HCT116 (cell line): Measurements from ENCODE around the gene IRX2. TPM values are rescaled to one million over a fixed set of nuclear protein-coding genes. Genes with fewer than 3 reads are reported as not detected.

ENCODE experiments used
- ATAC-seq: fragments of 200-7000 bp; cut with Tn5 transposase; 2 replicates; pipeline ENCODE4 v1.9.1; 2020; ENCODE audit warnings: mild to moderate bottlenecking, moderate library complexity
- BruUV-seq: library from RNA; stranded (reverse); fragments of 400-500 nt; replicated peaks from 2 replicates; lab custom pipeline; 2021; lab: Mats Ljungman, UMichigan
- CTCF ChIA-PET: fragments of 300-600 bp; sonication (Branson Sonifier 250); formaldehyde crosslinking; loops from one replicate; lab custom pipeline; 2021; ENCODE audit warnings: antibody characterized with exemption; lab: Charles Lee
- POLR2A ChIA-PET: fragments of 300-600, 350-600 bp; sonication (Branson Sonifier 250); formaldehyde crosslinking; loops from one replicate; lab custom pipeline; 2021; ENCODE audit warnings: antibody characterized with exemption; lab: Charles Lee
- RAD21 ChIA-PET, 2 experiments: fragments of 300-600 bp; sonication (Branson Sonifier 250); formaldehyde crosslinking; loops; one replicate each; lab custom pipeline; 2023; ENCODE audit warnings: low total read pairs in 2 of 2; ENCODE audit not compliant: uncharacterized antibody in 2 of 2, unreplicated experiment in 2 of 2, low non-redundant PET in 1 of 2; lab: Charles Lee
- DNase-seq: peaks from one replicate; pipeline ENCODE4 v3.0.0-alpha.2; 2010; ENCODE audit warnings: low read depth, low spot score
- H2AFZ ChIP-seq: fragments of 200-600 bp; shearing (Covaris generic), sonication (generic); 2 replicates; pipeline ENCODE4 v1.6.1; 2017; ENCODE audit warnings: low read depth, mixed run types, mixed read lengths, antibody characterized with exemption, low read length; ENCODE audit not compliant: poor library complexity, severe bottlenecking
- H3K27ac ChIP-seq: 2 replicates; pipeline ENCODE4 v1.5.1; 2012; ENCODE audit warnings: low read depth, low read length
- H3K27me3 ChIP-seq: fragments of 200-600 bp; sonication (generic); 2 replicates; pipeline ENCODE4 v1.6.1; 2016; ENCODE audit warnings: mixed run types, low read length, mixed read lengths; ENCODE audit not compliant: insufficient read depth
- H3K36me3 ChIP-seq, 2 experiments: fragments of 200-500 bp in 1 of 2; fragments of 200-600 bp in 1 of 2; sonication (Bioruptor generic) in 1 of 2; sonication (generic) in 1 of 2; 2 replicates each; pipeline versions ENCODE4 v1.5.1 to v1.6.1; 2014 to 2016; ENCODE audit warnings: low read length in 2 of 2, inconsistent platforms in 1 of 2, mixed read lengths in 1 of 2, mixed run types in 1 of 2; ENCODE audit not compliant: insufficient read depth in 2 of 2, control insufficient read depth in 1 of 2
- H3K4me1 ChIP-seq, 2 experiments: fragments of 200-600 bp in 1 of 2; sonication (generic) in 1 of 2; 2 replicates each; pipeline versions ENCODE4 v1.5.1 to v1.6.1; 2012 to 2017; ENCODE audit warnings: low read length in 2 of 2, inconsistent platforms in 1 of 2, mild to moderate bottlenecking in 1 of 2, mixed read lengths in 1 of 2, mixed run types in 1 of 2, moderate library complexity in 1 of 2; ENCODE audit not compliant: insufficient read depth in 2 of 2, control insufficient read depth in 1 of 2
- H3K4me2 ChIP-seq: fragments of 200-600 bp; sonication (generic); 2 replicates; pipeline ENCODE4 v1.6.1; 2017; ENCODE audit warnings: mixed run types, low read length, mixed read lengths
- H3K4me3 ChIP-seq, 2 experiments: fragments of 200-600 bp in 1 of 2; sonication (generic) in 1 of 2; replicated peaks in 1 of 2; 2 replicates each; pipeline ENCODE4 v1.5.1; 2011 to 2016; ENCODE audit warnings: low read length in 2 of 2, control low read depth in 1 of 2, low read depth in 1 of 2, mild to moderate bottlenecking in 1 of 2, mixed read lengths in 1 of 2, mixed run types in 1 of 2
- H3K79me2 ChIP-seq: fragments of 200-600 bp; sonication (generic); 2 replicates; pipeline ENCODE4 v1.6.1; 2017; ENCODE audit warnings: mild to moderate bottlenecking, mixed run types, low read length, moderate library complexity, mixed read lengths; ENCODE audit not compliant: insufficient read depth
- H3K9ac ChIP-seq: fragments of 200-600 bp; sonication (generic); 2 replicates; pipeline ENCODE4 v1.6.1; 2016; ENCODE audit warnings: low read length, mixed read lengths
- H3K9me2 ChIP-seq: fragments of 200-600 bp; sonication (generic), shearing (Covaris generic); 2 replicates; pipeline ENCODE4 v1.6.1; 2017; ENCODE audit warnings: mixed run types, mild to moderate bottlenecking, moderate library complexity; ENCODE audit not compliant: insufficient read depth
- H3K9me3 ChIP-seq, 2 experiments: fragments of 200-500 bp in 1 of 2; fragments of 200-600 bp in 1 of 2; sonication (Bioruptor generic) in 1 of 2; sonication (generic) in 1 of 2; 2 replicates each; pipeline ENCODE4 v1.6.1; 2014 to 2017; ENCODE audit warnings: low read length in 2 of 2, mixed read lengths in 2 of 2, inconsistent platforms in 1 of 2, low read depth in 1 of 2, mild to moderate bottlenecking in 1 of 2, mixed run types in 1 of 2, moderate library complexity in 1 of 2; ENCODE audit not compliant: control insufficient read depth in 1 of 2, insufficient read depth in 1 of 2
- H4K20me1 ChIP-seq: fragments of 200-600 bp; sonication (generic), shearing (Covaris generic); 2 replicates; pipeline ENCODE4 v1.6.1; 2017; ENCODE audit warnings: mixed run types, mild to moderate bottlenecking, moderate library complexity; ENCODE audit not compliant: insufficient read depth
- CTCF ChIP-seq, 3 experiments: fragments of 200-600 bp in 1 of 3; sonication (generic) in 1 of 3; IDR thresholded peaks in 2 of 3; conservative IDR thresholded peaks in 1 of 3; 2 replicates each; pipeline ENCODE4 v1.5.1; 2012 to 2017; ENCODE audit warnings: low read depth in 2 of 3, low read length in 2 of 3, antibody characterized with exemption in 1 of 3, borderline replicate concordance in 1 of 3, control low read depth in 1 of 3, mild to moderate bottlenecking in 1 of 3, mixed read lengths in 1 of 3, mixed run types in 1 of 3, moderate library complexity in 1 of 3; ENCODE audit not compliant: insufficient read depth in 1 of 3
- EGR1 ChIP-seq: IDR thresholded peaks from 2 replicates; pipeline ENCODE4 v1.6.1; 2012; ENCODE audit warnings: low read depth
- ELF1 ChIP-seq: IDR thresholded peaks from 2 replicates; pipeline ENCODE4 v1.6.1; 2012; ENCODE audit warnings: low read depth, borderline replicate concordance
- EZH2 ChIP-seq: fragments of 200-600 bp; sonication (generic); IDR thresholded peaks from 2 replicates; pipeline ENCODE4 v1.6.1; 2017; ENCODE audit warnings: antibody characterized with exemption, mixed run types
- EZH2phosphoT487 ChIP-seq: fragments of 200-600 bp; IDR thresholded peaks from 2 replicates; pipeline ENCODE4 v1.6.1; 2018; ENCODE audit warnings: antibody characterized with exemption, borderline replicate concordance
- FOSL1 ChIP-seq: IDR thresholded peaks from 2 replicates; pipeline ENCODE4 v1.6.1; 2012; ENCODE audit warnings: low read depth
- JUND ChIP-seq: IDR thresholded peaks from 2 replicates; pipeline ENCODE4 v1.6.1; 2012
- MAX ChIP-seq: IDR thresholded peaks from 2 replicates; pipeline ENCODE4 v1.6.1; 2012
- POLR2A ChIP-seq: IDR thresholded peaks from 2 replicates; pipeline ENCODE4 v1.7.0; 2011; ENCODE audit warnings: borderline replicate concordance; ENCODE audit not compliant: insufficient read depth, insufficient read length; ENCODE audit errors: extremely low read depth
- RAD21 ChIP-seq: IDR thresholded peaks from 2 replicates; pipeline ENCODE4 v1.6.1; 2012; ENCODE audit warnings: low read depth, mild to moderate bottlenecking
- SIN3A ChIP-seq: IDR thresholded peaks from 2 replicates; pipeline ENCODE4 v1.6.1; 2012; ENCODE audit warnings: low read depth
- SRF ChIP-seq: IDR thresholded peaks from 2 replicates; pipeline ENCODE4 v1.6.1; 2012; ENCODE audit warnings: low read depth
- TCF7L2 ChIP-seq: IDR thresholded peaks from 2 replicates; pipeline ENCODE4 v1.7.0; 2011; ENCODE audit warnings: borderline replicate concordance, inconsistent platforms; ENCODE audit not compliant: insufficient read depth, insufficient read length; ENCODE audit errors: extremely low read depth
- YY1 ChIP-seq: IDR thresholded peaks from 2 replicates; pipeline ENCODE4 v1.6.1; 2011; ENCODE audit warnings: low read length, low read depth, moderate library complexity, mild to moderate bottlenecking; ENCODE audit not compliant: insufficient replicate concordance; ENCODE audit errors: extremely low read depth
- ZBTB33 ChIP-seq: IDR thresholded peaks from 2 replicates; pipeline ENCODE4 v1.6.1; 2011; ENCODE audit warnings: mild to moderate bottlenecking, low read length, moderate library complexity; ENCODE audit not compliant: insufficient replicate concordance; ENCODE audit errors: extremely low read depth
- intact Hi-C: fragments of 100-400 bp; cut with micrococcal nuclease; formaldehyde crosslinking; loops from 2 replicates; pipeline ENCODE4 v1.10.0; 2022
- total RNA-seq: library from RNA; stranded (reverse); gene quantifications from one replicate; pipeline ENCODE4 v1.2.1, GENCODE V29; 2021; ENCODE audit not compliant: unreplicated experiment

The IRX2 gene
- total RNA-seq, 1 experiment from 2014 or later = not detected

- H3K9me3 ChIP-seq = peaks cover 0 to 14% of the 10 kb centered on the region in 2 experiments; a peak in 2 of 4 replicates
- no peaks in the 10 kb centered on the region for H3K79me2 ChIP-seq
- no peaks in the 10 kb centered on the region for H4K20me1 ChIP-seq
- H3K4me3 ChIP-seq = no peak overlapping the region
- H3K9me2 ChIP-seq = no peaks in the 10 kb centered on the region
- H3K4me2 ChIP-seq = no peak overlapping the region
- H2AFZ ChIP-seq = no peak overlapping the region
- H3K27ac ChIP-seq = no peak overlapping the region
- H3K36me3 ChIP-seq = no peaks in the 10 kb centered on the region
- no peaks in the 10 kb centered on the region for H3K4me1 ChIP-seq
- no TSS peak for BruUV-seq
- no peak for ATAC-seq
- ChIA-PET POLR2A (no interaction called here), CTCF (no interaction called here), RAD21 (no interaction called here)
- H3K9ac ChIP-seq = no peak overlapping the region
- TF ChIP-seq FOSL1 (no peak), JUND (no peak), EZH2 (no peak), RAD21 (no peak), SRF (no peak), CTCF (IDR thresholded peaks at IDR 0.05 in 2 of 3, conservative IDR thresholded peaks at IDR 0.05 in 1 of 3; ENCODE audit: borderline replicate concordance in 1 of 3, insufficient read depth in 1 of 3, low read depth in 2 of 3, low read length in 2 of 3) (no peak), EGR1 (no peak)
- intact Hi-C loops = no loop called here
- H3K27me3 ChIP-seq = no peaks in the 10 kb centered on the region
- DNase-seq = no peak
Observed at GRCh38 chr5:2704111-2704510, 47.4 kb downstream of the IRX2 start.

- Histone ChIP-seq H2AFZ (no peak overlapping the region), H3K9me2 (no peaks in the 10 kb centered on the region), H3K79me2 (no peaks in the 10 kb centered on the region), H3K36me3 (no peaks in the 10 kb centered on the region), H4K20me1 (no peaks in the 10 kb centered on the region), H3K9ac (no peak overlapping the region), H3K27me3 (no peaks in the 10 kb centered on the region), H3K9me3 (peaks cover 0 to 14% of the 10 kb centered on the region in 2 experiments; a peak in 2 of 4 replicates), H3K4me1 (no peaks in the 10 kb centered on the region), H3K4me3 (no peak overlapping the region), H3K4me2 (no peak overlapping the region), H3K27ac (no peak overlapping the region)
- BruUV-seq = no TSS peak
- TF ChIP-seq EZH2phosphoT487 (no peak), CTCF (IDR thresholded peaks at IDR 0.05 in 2 of 3, conservative IDR thresholded peaks at IDR 0.05 in 1 of 3; ENCODE audit: borderline replicate concordance in 1 of 3, insufficient read depth in 1 of 3, low read depth in 2 of 3, low read length in 2 of 3) (no peak), YY1 (no peak), SIN3A (no peak), MAX (no peak), ZBTB33 (no peak), POLR2A (no peak), TCF7L2 (no peak), ELF1 (no peak)
- intact Hi-C loops = no loop called here
- DNase-seq (no peak), ATAC-seq (no peak)
- CTCF ChIA-PET = no interaction called here
- POLR2A ChIA-PET = no interaction called here
- RAD21 ChIA-PET = no interaction called here
Observed at GRCh38 chr5:2703615-2704014, 47.9 kb downstream of the IRX2 start.
